PC-9 (cell line): Measurements from ENCODE around the gene PLA2G7. TPM values are rescaled to one million over a fixed set of nuclear protein-coding genes. Genes with fewer than 3 reads are reported as not detected.
"Not testable (repeated sequence)": the region's sequence is repeated elsewhere in the genome, so short reads cannot be mapped to it uniquely, and the experiment has no call there.

Experiments used
- BruUV-seq: library from RNA; stranded (reverse); fragments of 400-500 nt; replicated peaks from 2 replicates; lab custom pipeline; 2021; lab: Mats Ljungman, UMichigan
- CTCF ChIA-PET: fragments of 300-600 bp; sonication (Branson Sonifier 250); formaldehyde crosslinking; loops from one replicate; lab custom pipeline; 2022; ENCODE audit warnings: antibody characterized with exemption; lab: Charles Lee
- POLR2A ChIA-PET: fragments of 300-600 bp; sonication (Branson Sonifier 250); formaldehyde crosslinking; loops from one replicate; lab custom pipeline; 2022; ENCODE audit warnings: antibody characterized with exemption; ENCODE audit not compliant: unreplicated experiment; lab: Charles Lee
- DNase-seq, 2 experiments: peaks; one replicate each; pipeline versions ENCODE4 v3.0.0 to v3.0.0-alpha.2; 2015 to 2022; ENCODE audit warnings: mixed read lengths in 1 of 2
- H2AFZ ChIP-seq: fragments of 200-600 bp; sonication (generic); 2 replicates; pipeline ENCODE4 v1.8.1; 2017; ENCODE audit warnings: antibody characterized with exemption
- H3F3A ChIP-seq: fragments of 200-600 bp; sonication (generic); 2 replicates; pipeline ENCODE4 v1.8.1; 2017; ENCODE audit warnings: antibody characterized with exemption, mild to moderate bottlenecking, low read depth; ENCODE audit not compliant: insufficient read depth
- H3K27ac ChIP-seq: fragments of 200-600 bp; sonication (generic); 2 replicates; pipeline ENCODE4 v1.6.1; 2016; ENCODE audit warnings: mixed run types
- H3K27me3 ChIP-seq: fragments of 200-600 bp; sonication (generic); 2 replicates; pipeline ENCODE4 v1.6.1; 2016; ENCODE audit warnings: low read depth, mixed run types; ENCODE audit not compliant: insufficient read depth
- H3K36me3 ChIP-seq: fragments of 200-600 bp; sonication (generic); 2 replicates; pipeline ENCODE4 v1.6.1; 2016; ENCODE audit warnings: low read depth, mixed run types
- H3K4me1 ChIP-seq: fragments of 200-600 bp; sonication (generic); replicated peaks from 2 replicates; pipeline ENCODE4 v1.6.1; 2016; ENCODE audit warnings: mixed run types; ENCODE audit not compliant: insufficient read depth
- H3K4me2 ChIP-seq: fragments of 200-600 bp; sonication (generic); 2 replicates; pipeline ENCODE4 v1.6.1; 2017; ENCODE audit warnings: mixed run types
- H3K4me3 ChIP-seq: fragments of 200-600 bp; sonication (generic); 2 replicates; pipeline ENCODE4 v1.6.1; 2016; ENCODE audit warnings: mixed run types
- H3K79me2 ChIP-seq: fragments of 200-600 bp; sonication (generic); 2 replicates; pipeline ENCODE4 v1.6.1; 2017; ENCODE audit warnings: low read depth, mixed run types
- H3K9me2 ChIP-seq: fragments of 200-600 bp; sonication (generic); 2 replicates; pipeline ENCODE4 v1.8.1; 2017; ENCODE audit warnings: mild to moderate bottlenecking; ENCODE audit not compliant: insufficient read depth
- H3K9me3 ChIP-seq: fragments of 200-600 bp; sonication (generic); 2 replicates; pipeline ENCODE4 v1.8.1; 2016; ENCODE audit warnings: low read depth; ENCODE audit not compliant: insufficient read depth
- H4K20me1 ChIP-seq: fragments of 200-600 bp; sonication (generic); 2 replicates; pipeline ENCODE4 v1.8.1; 2017; ENCODE audit not compliant: insufficient read depth
- CTCF ChIP-seq: fragments of 200-600 bp; sonication (generic); conservative IDR thresholded peaks from 2 replicates; pipeline ENCODE4 v1.6.1; 2017; ENCODE audit warnings: mixed run types, antibody characterized with exemption, mild to moderate bottlenecking, moderate library complexity
- EZH2 ChIP-seq: fragments of 200-600 bp; sonication (generic); IDR thresholded peaks from 2 replicates; pipeline ENCODE4 v1.8.0; 2017; ENCODE audit warnings: antibody characterized with exemption, low read depth
- intact Hi-C: fragments of 100-400 bp; cut with micrococcal nuclease; formaldehyde crosslinking; loops from one replicate; pipeline ENCODE4 v1.10.0; 2022; ENCODE audit not compliant: unreplicated experiment
- total RNA-seq: library from RNA; stranded (reverse); gene quantifications from 2 replicates; pipeline ENCODE4 v1.2.3, GENCODE V29; 2021

The PLA2G7 gene
- total RNA-seq, 1 experiment from 2014 or later: 0.98 TPM

GRCh38 chr6:46748940-46749503, 13.8 kb upstream of the PLA2G7 start:
- intact Hi-C loops: no loop called here
- H3K9me3 ChIP-seq: no peaks in the 10 kb centered on the region
- H4K20me1 ChIP-seq: no peaks in the 10 kb centered on the region
- no peaks in the 10 kb centered on the region for H3F3A ChIP-seq
- H3K36me3 ChIP-seq: no peaks in the 10 kb centered on the region
- BruUV-seq: no TSS peak
- no peak overlapping the region for H3K4me3 ChIP-seq
- no peaks in the 10 kb centered on the region for H3K9me2 ChIP-seq
- H3K4me1 ChIP-seq: no peaks in the 10 kb centered on the region
- ChIA-PET POLR2A (no interaction called here), CTCF (no interaction called here)
- no peak overlapping the region for H2AFZ ChIP-seq
- H3K4me2 ChIP-seq: no peak overlapping the region
- TF ChIP-seq EZH2 (no peak), CTCF (no peak)
- DNase-seq: no peak
- no peak overlapping the region for H3K27ac ChIP-seq
- H3K79me2 ChIP-seq: no peaks in the 10 kb centered on the region
- no peaks in the 10 kb centered on the region for H3K27me3 ChIP-seq

- no peak within 1 kb of the TSS for H3K4me3 ChIP-seq
- no peak within 1 kb of the TSS for H2AFZ ChIP-seq
- DNase-seq: no peak
- no peaks in the 10 kb centered on the region for H3F3A ChIP-seq
- H4K20me1 ChIP-seq: no peaks in the 10 kb centered on the region
- intact Hi-C loops: no loop called here
- H3K9me3 ChIP-seq: no peaks in the 10 kb centered on the region
- BruUV-seq: no TSS peak
- no peaks in the 10 kb centered on the region for H3K4me1 ChIP-seq
- ChIA-PET CTCF (no interaction called here), POLR2A (interaction anchor here (0.5 to 0.7 kb wide), 3 partner anchors 94 to 737 kb away, joined by 3 to 6 read pairs (median 6); partner anchors contain the start of gene CYP39A1)
- H3K36me3 ChIP-seq: no peaks in the 10 kb centered on the region
- H3K79me2 ChIP-seq: no peaks in the 10 kb centered on the region
- no peak within 1 kb of the TSS for H3K4me2 ChIP-seq
- no peak within 1 kb of the TSS for H3K27ac ChIP-seq
- no peaks in the 10 kb centered on the region for H3K9me2 ChIP-seq
- no peaks in the 10 kb centered on the region for H3K27me3 ChIP-seq
- TF ChIP-seq CTCF (no peak), EZH2 (no peak)
These were observed 11.5 kb upstream of the PLA2G7 start, which contains the start of gene ANKRD66 for GRCh38 chr6:46746696-46747095. TSS of gene ANKRD66 (plus strand) at chr6:46746933. CDS start at chr6:46751949, 5,016 bp downstream.

- no peaks in the 10 kb centered on the region for H3K79me2 ChIP-seq
- ChIA-PET CTCF (no interaction called here), POLR2A (interaction anchor here (0.7 kb wide), 1 partner anchor 289 kb away, joined by 6 read pairs; no protein-coding TSS in a partner anchor)
- H3F3A ChIP-seq: no peaks in the 10 kb centered on the region
- BruUV-seq: no TSS peak
- H3K36me3 ChIP-seq: no peaks in the 10 kb centered on the region
- H3K4me3 ChIP-seq: no peak overlapping the region
- no peak overlapping the region for H2AFZ ChIP-seq
- no peaks in the 10 kb centered on the region for H3K9me3 ChIP-seq
- no peaks in the 10 kb centered on the region for H3K27me3 ChIP-seq
- TF ChIP-seq EZH2 (no peak), CTCF (no peak)
- DNase-seq: no peak
- no peaks in the 10 kb centered on the region for H4K20me1 ChIP-seq
- no peak overlapping the region for H3K27ac ChIP-seq
- H3K9me2 ChIP-seq: no peaks in the 10 kb centered on the region
- no peak overlapping the region for H3K4me2 ChIP-seq
- intact Hi-C loops: no loop called here
- no peaks in the 10 kb centered on the region for H3K4me1 ChIP-seq
These were observed 10.8 kb upstream of the PLA2G7 start for GRCh38 chr6:46745973-46746372.

GRCh38 chr6:46744159-46744725, 9.1 kb upstream of the PLA2G7 start:
- H3K4me2 ChIP-seq, POLR2A ChIA-PET, H3K4me1 ChIP-seq, H3K27me3 ChIP-seq, H4K20me1 ChIP-seq, intact Hi-C loops, H3K4me3 ChIP-seq, DNase-seq, H3K79me2 ChIP-seq, H3K27ac ChIP-seq, H3K36me3 ChIP-seq, H3K9me2 ChIP-seq, CTCF ChIA-PET, BruUV-seq, H3K9me3 ChIP-seq, H2AFZ ChIP-seq, H3F3A ChIP-seq: not testable (repeated sequence)
